ENCODE measurements around the gene PLCH1.

PLCH1 gene

DNA sequence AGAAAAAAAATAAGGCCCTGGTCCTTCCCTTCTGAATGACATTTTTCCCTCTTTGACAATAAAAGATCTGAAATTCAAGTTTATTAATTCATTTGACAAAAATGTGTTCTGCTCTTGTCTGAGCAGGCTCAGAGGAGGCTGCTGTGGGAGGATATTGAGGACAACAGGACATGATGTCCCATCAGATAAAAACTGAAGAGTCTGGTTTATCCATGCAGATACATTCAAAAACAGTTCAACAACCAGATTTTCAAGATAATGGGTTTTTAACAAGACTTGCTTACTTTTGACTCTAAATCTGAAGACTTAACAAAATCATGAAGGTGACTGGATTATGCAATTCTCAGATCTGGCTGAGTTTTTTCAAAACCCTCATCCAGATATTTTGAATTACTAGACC is 414.5 kb downstream of the PLCH1 start:
- no peak overlapping the region for H3K9ac ChIP-seq (ENCODE audit: low read length)
- no peaks in the 10 kb centered on the region for H3K27me3 ChIP-seq (replicated peaks; ENCODE audit: control insufficient read depth, insufficient read depth, low read length)
- H3K36me3 ChIP-seq (ENCODE audit: control insufficient read depth, insufficient read depth, low read length, severe bottlenecking): no peaks in the 10 kb centered on the region
- DNase-seq (ENCODE audit: low read depth): no peak
- no peak overlapping the region for H3K4me3 ChIP-seq (ENCODE audit: low read length)
- peaks cover 3% of the 10 kb centered on the region for H3K4me1 ChIP-seq (ENCODE audit: control insufficient read depth, insufficient read depth, low read length)
- no peaks in the 10 kb centered on the region for H3K9me3 ChIP-seq (ENCODE audit: control insufficient read depth, low read length)

DNA sequence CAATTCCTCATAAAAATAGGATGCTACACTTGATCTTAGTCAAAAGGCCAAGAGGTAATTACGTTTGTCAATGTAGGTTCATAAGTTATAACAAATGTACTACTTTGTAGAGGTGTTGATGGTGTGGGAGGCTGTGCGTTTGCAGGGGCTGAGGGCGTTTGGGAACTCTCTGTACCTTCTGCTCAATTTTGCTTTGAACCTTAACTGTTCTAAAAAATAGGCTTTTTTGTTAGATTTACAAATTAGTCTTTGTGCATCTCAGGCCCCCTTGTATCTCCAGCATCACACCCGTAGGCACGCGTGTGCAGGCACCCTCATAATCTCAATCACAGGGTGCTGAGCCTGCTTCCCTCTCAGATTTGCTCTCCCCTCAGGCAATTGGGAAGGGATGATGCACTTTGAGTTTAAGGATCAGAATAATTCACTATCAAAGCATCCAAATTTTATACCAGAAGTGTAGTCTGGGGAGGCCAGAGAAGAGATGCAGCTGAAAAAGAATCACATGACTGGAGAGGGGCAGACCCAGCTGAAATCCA is 415.3 kb downstream of the PLCH1 start:
- Histone ChIP-seq H3K36me3 (ENCODE audit: control insufficient read depth, insufficient read depth, low read length, severe bottlenecking) (no peaks in the 10 kb centered on the region), H3K4me1 (ENCODE audit: control insufficient read depth, insufficient read depth, low read length) (peaks cover 3% of the 10 kb centered on the region), H3K27me3 (replicated peaks; ENCODE audit: control insufficient read depth, insufficient read depth, low read length) (no peaks in the 10 kb centered on the region), H3K4me3 (ENCODE audit: low read length) (no peak overlapping the region), H3K9me3 (ENCODE audit: control insufficient read depth, low read length) (no peaks in the 10 kb centered on the region), H3K9ac (ENCODE audit: low read length) (no peak overlapping the region)
- DNase-seq (ENCODE audit: low read depth): no peak

DNA sequence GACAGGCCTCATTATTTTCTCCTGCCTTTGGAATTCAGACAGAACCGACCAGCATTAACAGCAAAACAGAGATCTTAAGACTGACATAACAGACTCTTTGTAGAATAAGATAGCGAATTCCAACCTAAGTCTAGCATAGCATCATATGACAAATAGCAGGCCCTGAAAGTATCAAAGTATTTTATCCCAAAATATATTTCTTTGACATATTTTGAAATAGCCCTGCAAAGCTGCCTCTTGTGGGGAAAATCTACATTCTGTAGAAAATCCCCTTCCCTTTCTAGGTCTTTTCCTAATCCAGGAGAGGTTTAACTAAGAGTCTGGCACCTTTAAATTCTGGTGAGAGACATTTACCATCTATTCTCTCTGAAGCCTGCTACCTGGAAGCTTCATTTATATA is 417.0 kb downstream of the PLCH1 start:
- no peak for DNase-seq (ENCODE audit: low read depth)
- Histone ChIP-seq H3K4me1 (ENCODE audit: control insufficient read depth, insufficient read depth, low read length) (peaks cover 3% of the 10 kb centered on the region), H3K36me3 (ENCODE audit: control insufficient read depth, insufficient read depth, low read length, severe bottlenecking) (no peaks in the 10 kb centered on the region), H3K9ac (ENCODE audit: low read length) (no peak overlapping the region), H3K27me3 (replicated peaks; ENCODE audit: control insufficient read depth, insufficient read depth, low read length) (no peaks in the 10 kb centered on the region), H3K9me3 (ENCODE audit: control insufficient read depth, low read length) (no peaks in the 10 kb centered on the region), H3K4me3 (ENCODE audit: low read length) (no peak overlapping the region)

DNA sequence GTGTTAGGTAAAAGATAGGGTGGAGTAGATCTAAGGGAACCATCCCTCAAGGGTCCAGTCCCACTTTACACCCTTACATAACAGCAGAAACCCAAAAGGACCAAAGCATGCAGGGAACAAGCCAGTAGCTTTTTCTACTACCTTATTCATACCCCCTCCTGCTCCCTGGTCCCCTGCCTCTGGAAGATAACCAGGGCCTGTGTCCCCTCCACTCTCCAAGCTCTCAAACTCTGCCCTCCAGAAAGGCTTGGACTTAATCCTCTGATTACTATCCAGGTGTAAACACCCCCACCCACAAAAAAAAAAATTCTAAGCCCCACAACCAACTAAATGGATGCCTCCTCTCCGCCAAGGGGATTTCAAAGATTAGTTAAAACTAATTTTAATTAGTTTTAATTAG is 417.4 kb downstream of the PLCH1 start:
- no peak overlapping the region for H3K9ac ChIP-seq (ENCODE audit: low read length)
- no peaks in the 10 kb centered on the region for H3K9me3 ChIP-seq (ENCODE audit: control insufficient read depth, low read length)
- H3K4me1 ChIP-seq (ENCODE audit: control insufficient read depth, insufficient read depth, low read length): peaks cover 3% of the 10 kb centered on the region
- no peak overlapping the region for H3K4me3 ChIP-seq (ENCODE audit: low read length)
- no peaks in the 10 kb centered on the region for H3K36me3 ChIP-seq (ENCODE audit: control insufficient read depth, insufficient read depth, low read length, severe bottlenecking)
- no peak for DNase-seq (ENCODE audit: low read depth)
- no peaks in the 10 kb centered on the region for H3K27me3 ChIP-seq (replicated peaks; ENCODE audit: control insufficient read depth, insufficient read depth, low read length)

DNA sequence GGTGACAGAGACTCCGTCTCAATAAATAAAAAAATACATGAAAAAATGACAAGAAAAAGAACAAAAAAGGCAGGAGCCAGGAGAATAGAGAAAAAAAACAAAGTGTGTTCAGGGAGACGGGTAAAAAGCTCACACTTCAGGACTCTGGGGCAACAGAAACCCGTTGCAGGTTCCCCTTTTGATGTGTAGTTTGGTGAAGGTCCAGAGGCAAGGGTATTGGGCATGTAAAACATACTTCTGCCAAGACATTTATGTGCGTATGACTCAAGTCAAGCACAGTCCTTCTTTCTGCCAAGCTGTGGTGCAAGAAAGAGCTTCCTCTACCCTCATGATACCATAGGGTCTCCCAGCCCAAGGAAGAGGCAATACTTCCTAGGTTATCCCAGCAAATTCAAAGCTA is 418.0 kb downstream of the PLCH1 start:
- no peaks in the 10 kb centered on the region for H3K27me3 ChIP-seq (replicated peaks; ENCODE audit: control insufficient read depth, insufficient read depth, low read length)
- H3K9ac ChIP-seq (ENCODE audit: low read length): no peak overlapping the region
- H3K4me3 ChIP-seq (ENCODE audit: low read length): no peak overlapping the region

DNA sequence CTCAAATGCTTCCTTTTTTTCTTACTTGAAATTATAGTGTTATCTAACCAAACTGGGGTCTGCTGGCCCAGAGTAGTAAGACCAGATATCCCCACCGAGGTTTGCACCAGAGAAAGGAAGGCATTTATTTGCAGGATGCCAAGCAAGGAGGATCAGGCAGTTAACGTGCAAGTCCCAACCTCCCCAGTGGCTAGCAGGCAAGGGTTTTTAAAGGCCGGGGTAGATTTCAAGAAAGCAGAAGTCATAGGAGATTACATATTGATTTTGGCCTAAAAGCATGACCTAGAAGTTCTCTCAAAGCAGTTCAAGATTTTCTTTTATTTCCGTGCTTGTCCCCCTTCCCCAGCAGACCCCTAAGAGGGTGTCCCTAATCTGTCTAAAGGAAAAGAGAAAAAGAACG is 418.6 kb downstream of the PLCH1 start:
- Histone ChIP-seq H3K4me1 (ENCODE audit: control insufficient read depth, insufficient read depth, low read length) (peaks cover 15% of the 10 kb centered on the region), H3K36me3 (ENCODE audit: control insufficient read depth, insufficient read depth, low read length, severe bottlenecking) (no peaks in the 10 kb centered on the region), H3K4me3 (ENCODE audit: low read length) (no peak overlapping the region), H3K9me3 (ENCODE audit: control insufficient read depth, low read length) (no peaks in the 10 kb centered on the region), H3K27me3 (replicated peaks; ENCODE audit: control insufficient read depth, insufficient read depth, low read length) (no peaks in the 10 kb centered on the region), H3K9ac (ENCODE audit: low read length) (no peak overlapping the region)
- no peak for DNase-seq (ENCODE audit: low read depth)

More for the DNA sequence above, 418.0 kb downstream of the PLCH1 start:
- H3K4me1 ChIP-seq (ENCODE audit: control insufficient read depth, insufficient read depth, low read length): peaks cover 8% of the 10 kb centered on the region
- no peak for DNase-seq (ENCODE audit: low read depth)
- no peaks in the 10 kb centered on the region for H3K9me3 ChIP-seq (ENCODE audit: control insufficient read depth, low read length)
- no peaks in the 10 kb centered on the region for H3K36me3 ChIP-seq (ENCODE audit: control insufficient read depth, insufficient read depth, low read length, severe bottlenecking)

Data from adipocyte (in vitro differentiated cells).